CD4-positive, alpha-beta T cell (primary cell): Measurements from ENCODE around the gene R3HDM2. TPM values are rescaled to one million over a fixed set of nuclear protein-coding genes. Genes with fewer than 3 reads are reported as not detected.

Experiments used
- ATAC-seq: fragments of 200-7000 bp; cut with Tn5 transposase; one replicate; pipeline ENCODE4 v1.10.0; 2022; ENCODE audit warnings: mild to moderate bottlenecking; ENCODE audit not compliant: poor library complexity
- CTCF ChIA-PET: fragments of 350-600 bp; sonication (Branson Sonifier 250); formaldehyde crosslinking; loops from one replicate; lab custom pipeline; 2021; ENCODE audit warnings: antibody characterized with exemption, inconsistent platforms; lab: Charles Lee
- POLR2A ChIA-PET: fragments of 350-600 bp; sonication (Branson Sonifier 250); formaldehyde crosslinking; loops from one replicate; lab custom pipeline; 2021; ENCODE audit warnings: antibody characterized with exemption, inconsistent platforms; lab: Charles Lee
- DNase-seq, 14 experiments: peaks; one replicate each; pipeline ENCODE4 v3.0.0-alpha.2; 2013 to 2020; ENCODE audit warnings: mixed read lengths in 2 of 14
- H3K27ac ChIP-seq, 2 donors: one replicate each; pipeline versions ENCODE4 v1.5.1 to v1.7.0; 2013; ENCODE audit warnings: low read length in 2 of 2, low read depth in 1 of 2, mild to moderate bottlenecking in 1 of 2
- H3K27me3 ChIP-seq, 2 experiments: 1 replicate in 1 of 2; 2 replicates in 1 of 2; pipeline versions ENCODE4 v1.6.1 to v1.7.0; 2013; ENCODE audit warnings: low read length in 2 of 2, control low read depth in 1 of 2, mild to moderate bottlenecking in 1 of 2, moderate library complexity in 1 of 2; ENCODE audit not compliant: insufficient read depth in 2 of 2, control insufficient read depth in 1 of 2
- H3K36me3 ChIP-seq: one replicate; pipeline ENCODE4 v1.6.1; 2013; ENCODE audit warnings: low read length, control low read depth; ENCODE audit not compliant: insufficient read depth
- H3K4me1 ChIP-seq: one replicate; pipeline ENCODE4 v1.6.1; 2013; ENCODE audit warnings: low read length, control low read depth; ENCODE audit not compliant: insufficient read depth
- H3K4me3 ChIP-seq: one replicate; pipeline ENCODE4 v1.5.1; 2013; ENCODE audit warnings: mild to moderate bottlenecking, low read length, moderate library complexity
- H3K9me3 ChIP-seq, 2 experiments: 1 replicate in 1 of 2; 2 replicates in 1 of 2; pipeline versions ENCODE4 v1.6.1 to v1.7.0; 2013; ENCODE audit warnings: low read length in 2 of 2, mild to moderate bottlenecking in 2 of 2, control low read depth in 1 of 2, moderate library complexity in 1 of 2; ENCODE audit not compliant: control insufficient read depth in 1 of 2, insufficient read depth in 1 of 2
- H3K27ac Mint-ChIP-seq: one replicate; pipeline ENCODE4 v1.8.0; 2020; ENCODE audit warnings: mixed read lengths
- H3K27me3 Mint-ChIP-seq: one replicate; pipeline ENCODE4 v1.8.0; 2021; ENCODE audit warnings: mixed read lengths
- H3K36me3 Mint-ChIP-seq: one replicate; pipeline ENCODE4 v1.8.0; 2021; ENCODE audit warnings: low read depth, mixed read lengths
- H3K4me1 Mint-ChIP-seq: one replicate; pipeline ENCODE4 v1.8.0; 2021; ENCODE audit warnings: low read depth, mixed read lengths
- H3K4me3 Mint-ChIP-seq: one replicate; pipeline ENCODE4 v1.8.0; 2020; ENCODE audit warnings: mild to moderate bottlenecking, mixed read lengths
- H3K9me3 Mint-ChIP-seq: one replicate; pipeline ENCODE4 v1.8.0; 2020; ENCODE audit warnings: mixed read lengths
- intact Hi-C, 2 experiments: fragments of 100-400 bp; cut with DNase I in 1 of 2; cut with micrococcal nuclease in 1 of 2; formaldehyde crosslinking; loops; one replicate each; pipeline versions ENCODE4 v1.15.1 to v1.9.0; 2023 to 2025; cut with DNase I, micrococcal nuclease
- total RNA-seq, 174 experiments: library from RNA in 2 of 174; stranded (reverse) in 2 of 174; gene quantifications; one replicate each; pipeline ENCODE4 v1.2.3 and lab custom pipeline; 2021 to 2026
- TF ChIP-seq, protein P1 (sequence below): fragments of 200-600 bp; IDR thresholded peaks from one replicate; pipeline ENCODE4 v1.8.0; 2022; ENCODE audit warnings: antibody characterized with exemption, mild to moderate bottlenecking

Gene R3HDM2
- total RNA-seq, 2 experiments from 2014 or later, result 106 to 115 TPM

GRCh38 chr12:57390174-57390573 lies 40.7 kb downstream of the R3HDM2 start:
- intact Hi-C loops, result no loop called here
- Histone ChIP-seq H3K4me3 (no peak overlapping the region), H3K36me3 (peaks cover 37% of the 10 kb centered on the region), H3K4me1 (no peaks in the 10 kb centered on the region), H3K27ac (no peak overlapping the region), H3K9me3 (no peaks in the 10 kb centered on the region), H3K27me3 (no peaks in the 10 kb centered on the region)
- no peak overlapping the region for H3K4me3 Mint-ChIP-seq
- H3K36me3 Mint-ChIP-seq, result peaks cover 76% of the 10 kb centered on the region
- H3K4me1 Mint-ChIP-seq, result peaks cover 18% of the 10 kb centered on the region
- H3K27ac Mint-ChIP-seq, result no peak overlapping the region
- CTCF ChIA-PET, result interaction anchor here (0.5 kb wide), 1 partner anchor 23 kb away, joined by 3 read pairs; no protein-coding TSS in a partner anchor
- no peaks in the 10 kb centered on the region for H3K9me3 Mint-ChIP-seq
- TF ChIP-seq, protein P1, sequence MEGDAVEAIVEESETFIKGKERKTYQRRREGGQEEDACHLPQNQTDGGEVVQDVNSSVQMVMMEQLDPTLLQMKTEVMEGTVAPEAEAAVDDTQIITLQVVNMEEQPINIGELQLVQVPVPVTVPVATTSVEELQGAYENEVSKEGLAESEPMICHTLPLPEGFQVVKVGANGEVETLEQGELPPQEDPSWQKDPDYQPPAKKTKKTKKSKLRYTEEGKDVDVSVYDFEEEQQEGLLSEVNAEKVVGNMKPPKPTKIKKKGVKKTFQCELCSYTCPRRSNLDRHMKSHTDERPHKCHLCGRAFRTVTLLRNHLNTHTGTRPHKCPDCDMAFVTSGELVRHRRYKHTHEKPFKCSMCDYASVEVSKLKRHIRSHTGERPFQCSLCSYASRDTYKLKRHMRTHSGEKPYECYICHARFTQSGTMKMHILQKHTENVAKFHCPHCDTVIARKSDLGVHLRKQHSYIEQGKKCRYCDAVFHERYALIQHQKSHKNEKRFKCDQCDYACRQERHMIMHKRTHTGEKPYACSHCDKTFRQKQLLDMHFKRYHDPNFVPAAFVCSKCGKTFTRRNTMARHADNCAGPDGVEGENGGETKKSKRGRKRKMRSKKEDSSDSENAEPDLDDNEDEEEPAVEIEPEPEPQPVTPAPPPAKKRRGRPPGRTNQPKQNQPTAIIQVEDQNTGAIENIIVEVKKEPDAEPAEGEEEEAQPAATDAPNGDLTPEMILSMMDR, result no peak
- no peaks in the 10 kb centered on the region for H3K27me3 Mint-ChIP-seq
- POLR2A ChIA-PET, result interaction anchor here (0.7 kb wide), 2 partner anchors 11 to 313 kb away, joined by 3 read pairs; no protein-coding TSS in a partner anchor
- ATAC-seq, result no peak
- no peak for DNase-seq

- no peak overlapping the region for H3K4me3 ChIP-seq
- CTCF ChIA-PET, result no interaction called here
- no peak overlapping the region for H3K27ac ChIP-seq
- Mint-ChIP-seq H3K9me3 (no peaks in the 10 kb centered on the region), H3K36me3 (peaks cover 72% of the 10 kb centered on the region), H3K27me3 (no peaks in the 10 kb centered on the region), H3K4me3 (no peak overlapping the region), H3K4me1 (peaks cover 18% of the 10 kb centered on the region), H3K27ac (no peak overlapping the region)
- no peaks in the 10 kb centered on the region for H3K9me3 ChIP-seq
- DNase-seq, result no peak
- TF ChIP-seq, protein P1, result no peak
- no peak for ATAC-seq
- H3K36me3 ChIP-seq, result peaks cover 32% of the 10 kb centered on the region
- intact Hi-C loops, result no loop called here
- no peaks in the 10 kb centered on the region for H3K4me1 ChIP-seq
- no peaks in the 10 kb centered on the region for H3K27me3 ChIP-seq
- POLR2A ChIA-PET, result no interaction called here
Observed at GRCh38 chr12:57389033-57389432, 41.8 kb downstream of the R3HDM2 start.

DNA sequence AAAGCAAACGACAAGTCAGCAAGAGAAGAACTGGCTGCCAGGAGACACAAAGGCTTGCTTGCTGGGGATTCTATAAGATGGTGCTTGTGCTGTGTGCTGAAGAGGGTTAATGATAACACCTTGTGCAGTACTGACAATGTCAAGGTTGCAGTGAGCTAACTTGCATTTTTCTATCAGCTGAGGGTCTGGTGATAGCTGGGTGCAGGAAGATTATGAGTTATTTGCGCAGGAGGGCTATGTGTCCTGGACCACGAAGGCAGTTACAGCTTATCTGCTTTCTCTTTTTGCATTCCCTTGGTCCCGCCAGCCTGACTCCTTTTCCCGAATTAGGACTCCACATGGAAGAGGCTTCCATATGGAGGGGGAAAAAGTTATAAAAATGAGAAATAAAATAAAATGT lies 42.4 kb downstream of the R3HDM2 start:
- POLR2A ChIA-PET, result no interaction called here
- DNase-seq (no peak), ATAC-seq (no peak)
- no peaks in the 10 kb centered on the region for H3K9me3 Mint-ChIP-seq
- H3K27me3 ChIP-seq, result no peaks in the 10 kb centered on the region
- H3K4me3 Mint-ChIP-seq, result no peak overlapping the region
- CTCF ChIA-PET, result no interaction called here
- no peaks in the 10 kb centered on the region for H3K4me1 ChIP-seq
- H3K36me3 Mint-ChIP-seq, result peaks cover 71% of the 10 kb centered on the region
- TF ChIP-seq, protein P1, result no peak
- no peak overlapping the region for H3K4me3 ChIP-seq
- no peak overlapping the region for H3K27ac ChIP-seq
- no peaks in the 10 kb centered on the region for H3K27me3 Mint-ChIP-seq
- intact Hi-C loops, result no loop called here
- no peaks in the 10 kb centered on the region for H3K9me3 ChIP-seq
- H3K4me1 Mint-ChIP-seq, result peaks cover 15% of the 10 kb centered on the region
- H3K36me3 ChIP-seq, result peaks cover 26% of the 10 kb centered on the region
- H3K27ac Mint-ChIP-seq, result no peak overlapping the region
